Endometrium (tissue), 2 donors: ENCODE measurements around the gene ITPA.

ENCODE experiments used
- FAIRE-seq: peaks from 2 replicates; lab custom pipeline; 2012; peaks lifted over from hg19 to GRCh38; lab: Jason Lieb, UNC
- donor health status: control.
- donor health status: control.

ITPA gene

GRCh38 chr20:3209257-3209945 is at the start of gene ITPA:
ITPA (plus strand) TSS chr20:3209498; CDS start chr20:3209552, 54 bp downstream.
- no peak for FAIRE-seq

GRCh38 chr20:3160418-3160817 is 48.9 kb upstream of the ITPA start:
- FAIRE-seq, result no peak

GRCh38 chr20:3161316-3162079 is 47.8 kb upstream of the ITPA start:
- no peak for FAIRE-seq

GRCh38 chr20:3162080-3162611 is 47.2 kb upstream of the ITPA start:
- no peak for FAIRE-seq

- no peak for FAIRE-seq
These were observed 45.9 kb upstream of the ITPA start for GRCh38 chr20:3163099-3164042.

GRCh38 chr20:3164043-3164762 is 45.1 kb upstream of the ITPA start:
- no peak for FAIRE-seq

GRCh38 chr20:3164763-3165410 is 44.4 kb upstream of the ITPA start:
- FAIRE-seq, result no peak

GRCh38 chr20:3165473-3166337 is 43.6 kb upstream of the ITPA start:
- no peak for FAIRE-seq

GRCh38 chr20:3166338-3166912 is 42.9 kb upstream of the ITPA start:
- no peak for FAIRE-seq

GRCh38 chr20:3166913-3167342 is 42.4 kb upstream of the ITPA start:
- no peak for FAIRE-seq

GRCh38 chr20:3167738-3168078 is 41.6 kb upstream of the ITPA start:
- no peak for FAIRE-seq

- no peak for FAIRE-seq
These were observed 41.0 kb upstream of the ITPA start for GRCh38 chr20:3168079-3168828.

- no peak for FAIRE-seq
These were observed 40.3 kb upstream of the ITPA start for GRCh38 chr20:3168829-3169590.

- no peak for FAIRE-seq
These were observed 37.7 kb upstream of the ITPA start for GRCh38 chr20:3171391-3172125.

- no peak for FAIRE-seq
These were observed 37.0 kb upstream of the ITPA start for GRCh38 chr20:3172126-3172932.

GRCh38 chr20:3172933-3173609 is 36.2 kb upstream of the ITPA start, which contains the start of gene LZTS3:
LZTS3 (minus strand) TSS chr20:3173549; CDS start chr20:3167163, 6,386 bp downstream.
- FAIRE-seq, result no peak
